Measurements from ENCODE around the gene TRMT10C. TPM values are rescaled to one million over a fixed set of nuclear protein-coding genes. Genes with fewer than 3 reads are reported as not detected.
A peak's percentile ranks its signal among the peaks of the same experiment; 100 is the strongest.
"Not testable (repeated sequence)": the region's sequence is repeated elsewhere in the genome, so short reads cannot be mapped to it uniquely, and the experiment has no call there.

TRMT10C gene
- 39.2 and 40.5 TPM in 2 replicates for total RNA-seq
- polyA plus RNA-seq (2012), result 9.8 TPM

- DNase-seq (ENCODE audit: low read depth), result peak; percentile 95
Observed at GRCh38 chr3:101561630-101562328, at the start of gene TRMT10C. Gene TRMT10C (plus strand): TSS chr3:101561868. CDS start chr3:101564782, 2,914 bp downstream.

- DNase-seq (ENCODE audit: low read depth), result no peak
Observed at GRCh38 chr3:101512396-101512645, 49.3 kb upstream of the TRMT10C start.

DNA sequence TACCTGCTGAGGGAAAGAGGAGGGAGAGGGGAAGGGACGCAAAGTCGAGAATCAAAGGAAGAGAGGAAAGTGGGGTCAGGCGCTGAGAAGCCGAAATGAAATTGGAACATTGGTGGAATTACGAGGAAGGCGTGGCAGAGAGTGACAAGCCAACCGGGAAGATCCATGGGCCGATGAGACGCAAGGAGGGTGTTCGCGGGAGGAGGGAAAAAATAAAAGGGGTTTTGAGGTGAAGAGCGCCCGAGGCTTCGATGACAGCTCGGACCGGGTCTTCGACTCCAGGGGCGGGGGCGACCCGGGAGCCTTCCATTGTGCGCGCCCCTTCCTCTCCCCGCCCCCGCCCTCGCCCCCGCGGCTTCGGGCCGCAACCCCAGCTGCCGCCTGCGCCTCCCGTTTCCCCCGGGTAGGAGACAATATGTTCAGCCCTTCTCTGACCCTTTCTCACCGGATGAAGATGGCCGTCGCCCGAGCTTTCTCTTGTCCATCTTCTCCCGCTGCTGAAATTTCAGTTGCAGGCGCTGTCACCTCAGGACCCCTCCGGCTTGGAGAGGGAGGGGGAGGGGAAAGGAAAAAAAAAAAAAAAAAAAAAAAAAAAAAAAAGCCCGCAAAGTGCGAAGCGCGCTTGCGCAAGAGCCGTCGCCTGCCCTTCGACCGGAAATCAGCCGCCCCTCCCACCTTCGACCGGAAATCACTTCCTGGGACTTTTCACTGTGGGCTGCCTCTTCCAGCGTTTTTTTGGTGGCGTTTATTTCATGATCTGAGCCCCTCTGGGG, 48.8 kb upstream of the TRMT10C start, which contains the start of gene SENP7:
SENP7 (minus strand) TSS at position 567 of the 773 bp plus-strand sequence; CDS start at position 485, 82 bp downstream.
- DNase-seq (ENCODE audit: low read depth), result peak; percentile 87

DNA sequence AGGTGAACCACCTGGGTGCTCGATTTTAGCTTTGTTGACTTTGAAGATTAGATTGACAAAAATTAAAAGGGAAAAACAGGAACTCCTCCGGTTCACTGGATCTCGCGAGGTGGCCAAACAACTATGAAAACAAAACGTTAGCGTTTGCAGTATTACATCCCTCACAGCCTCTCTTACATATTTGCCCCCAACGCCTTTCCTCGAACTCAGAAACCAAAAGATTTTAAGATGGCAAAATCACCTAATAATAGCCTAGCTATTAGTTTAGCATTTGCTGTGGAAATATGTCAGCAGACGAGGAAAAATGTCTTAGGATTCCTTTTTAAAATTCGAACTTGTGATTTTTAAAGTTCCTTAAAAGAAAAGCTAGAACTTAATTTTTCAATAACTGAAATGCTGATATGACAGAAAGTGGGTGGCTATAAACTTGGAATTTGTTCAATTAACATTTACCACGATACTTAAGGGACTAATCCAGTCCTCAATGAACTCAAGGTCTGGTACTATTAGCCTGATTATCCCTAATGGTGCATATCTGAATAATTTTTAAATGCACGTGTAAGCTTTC, 48.2 kb upstream of the TRMT10C start:
- DNase-seq (ENCODE audit: low read depth), result no peak

DNA sequence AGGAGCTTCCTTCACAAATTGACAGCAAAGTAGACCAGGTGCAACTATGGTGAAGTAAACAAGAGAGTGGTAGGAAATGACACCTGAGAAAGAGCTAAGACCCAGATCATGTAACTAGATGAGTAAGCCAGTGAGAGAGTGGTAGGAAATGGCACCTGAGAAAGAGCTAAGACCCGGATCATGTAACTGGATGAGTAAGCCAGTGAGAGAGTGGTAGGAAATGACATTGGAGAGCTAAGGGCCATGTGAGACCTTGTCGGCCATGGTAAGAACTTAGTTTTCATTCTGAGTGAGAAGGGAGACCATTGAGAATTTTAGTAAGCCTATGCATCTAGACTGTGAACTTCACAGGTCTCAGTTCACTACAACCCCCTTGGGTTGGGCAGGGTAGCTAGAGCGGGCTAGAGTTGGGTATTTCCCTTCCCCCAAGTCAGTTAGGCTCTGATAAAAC, 43.2 kb upstream of the TRMT10C start:
- DNase-seq (ENCODE audit: low read depth), result peak; percentile 11

DNA sequence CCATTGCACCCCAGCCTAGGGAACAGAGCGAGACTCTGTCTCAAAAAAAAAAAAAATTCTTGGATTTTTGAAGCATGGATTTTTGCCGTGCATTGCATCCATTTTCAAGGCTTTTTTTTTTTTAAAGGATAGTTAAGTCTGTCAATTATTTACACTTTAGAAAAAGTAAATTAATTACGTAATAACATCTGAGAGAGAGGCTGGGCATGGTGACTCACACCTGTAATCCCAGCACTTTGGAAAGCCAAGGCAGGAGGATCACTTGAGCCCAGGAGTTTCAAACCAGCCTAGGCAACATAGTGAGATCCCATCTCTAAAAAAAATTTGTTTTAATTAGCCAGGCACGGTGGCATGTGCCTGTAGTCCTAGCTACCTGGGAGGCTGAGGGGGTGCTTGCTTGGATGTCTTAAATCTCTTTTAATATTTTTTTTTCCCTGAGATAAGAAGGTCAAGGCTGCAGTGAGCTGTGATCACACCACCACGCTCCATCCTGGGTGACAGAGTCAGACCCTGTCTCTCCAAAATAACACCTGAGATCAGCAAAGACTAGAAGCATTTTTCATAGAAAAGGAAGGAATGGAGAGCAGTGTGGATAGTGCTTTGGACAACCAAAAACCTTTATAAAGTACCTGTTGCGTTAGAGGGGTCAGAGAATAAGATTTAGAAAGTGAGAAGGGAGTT, 41.8 kb upstream of the TRMT10C start:
- DNase-seq (ENCODE audit: low read depth), result no peak

DNA sequence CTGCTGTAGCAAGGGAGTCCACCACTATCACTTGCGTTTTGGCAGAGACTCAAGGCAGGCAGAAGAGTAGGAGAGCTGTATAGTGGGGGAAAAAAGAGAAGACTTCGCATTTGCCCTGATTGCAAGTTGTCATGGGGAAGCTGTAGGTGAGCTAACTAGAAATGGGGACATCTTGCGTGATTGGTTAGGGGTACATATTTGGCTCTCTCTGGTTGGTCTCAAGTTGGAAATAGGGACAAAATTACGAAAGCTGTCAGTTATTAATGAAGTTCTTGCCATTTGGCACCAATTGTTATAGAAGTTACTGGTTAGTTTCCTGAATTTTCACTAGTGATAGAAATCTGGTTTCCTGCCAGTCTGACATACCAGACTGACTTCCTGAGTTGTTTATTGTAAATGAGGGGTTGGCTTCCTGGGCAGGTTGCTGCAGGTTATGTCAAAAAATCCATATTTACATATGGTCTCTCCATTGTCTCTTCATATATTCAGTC, 40.4 kb upstream of the TRMT10C start:
- no peak for DNase-seq (ENCODE audit: low read depth)

GRCh38 chr3:101527441-101527840, 34.2 kb upstream of the TRMT10C start:
- DNase-seq (ENCODE audit: low read depth), result no peak

- no peak for DNase-seq (ENCODE audit: low read depth)
Observed at GRCh38 chr3:101527906-101528305, 33.8 kb upstream of the TRMT10C start.

GRCh38 chr3:101529816-101530685, 31.6 kb upstream of the TRMT10C start:
- no peak for DNase-seq (ENCODE audit: low read depth)

- no peak for DNase-seq (ENCODE audit: low read depth)
Observed at GRCh38 chr3:101530686-101531047, 31.0 kb upstream of the TRMT10C start.

DNA sequence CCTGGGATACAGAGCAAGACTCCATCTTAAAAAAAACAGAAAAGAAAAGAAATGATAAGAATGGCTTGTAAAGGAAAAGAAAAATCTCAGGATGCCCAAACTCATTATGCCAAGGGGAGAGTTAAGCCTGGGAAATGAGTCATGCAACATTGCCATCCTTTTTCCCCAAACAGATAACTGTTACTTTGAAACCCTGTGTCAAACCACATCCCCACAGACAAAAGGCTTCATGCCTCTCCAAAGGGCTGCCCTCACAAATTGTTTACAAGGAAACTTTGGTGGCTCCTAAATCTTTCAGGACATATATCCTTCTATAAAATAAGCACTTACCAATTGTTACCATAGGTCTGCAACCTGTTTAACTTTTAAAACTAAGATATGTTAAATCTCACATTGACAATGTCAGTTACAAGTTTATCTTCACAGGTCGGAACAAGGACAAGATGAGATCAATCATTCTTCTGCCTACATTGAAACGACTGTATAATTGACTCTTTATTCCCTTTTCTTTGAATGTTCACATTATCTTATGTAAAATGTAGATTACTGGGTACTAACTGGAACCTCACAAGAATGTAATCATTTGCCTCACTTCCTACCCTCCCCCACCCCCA, 30.1 kb upstream of the TRMT10C start:
- DNase-seq (ENCODE audit: low read depth), result peak; percentile 28

DNA sequence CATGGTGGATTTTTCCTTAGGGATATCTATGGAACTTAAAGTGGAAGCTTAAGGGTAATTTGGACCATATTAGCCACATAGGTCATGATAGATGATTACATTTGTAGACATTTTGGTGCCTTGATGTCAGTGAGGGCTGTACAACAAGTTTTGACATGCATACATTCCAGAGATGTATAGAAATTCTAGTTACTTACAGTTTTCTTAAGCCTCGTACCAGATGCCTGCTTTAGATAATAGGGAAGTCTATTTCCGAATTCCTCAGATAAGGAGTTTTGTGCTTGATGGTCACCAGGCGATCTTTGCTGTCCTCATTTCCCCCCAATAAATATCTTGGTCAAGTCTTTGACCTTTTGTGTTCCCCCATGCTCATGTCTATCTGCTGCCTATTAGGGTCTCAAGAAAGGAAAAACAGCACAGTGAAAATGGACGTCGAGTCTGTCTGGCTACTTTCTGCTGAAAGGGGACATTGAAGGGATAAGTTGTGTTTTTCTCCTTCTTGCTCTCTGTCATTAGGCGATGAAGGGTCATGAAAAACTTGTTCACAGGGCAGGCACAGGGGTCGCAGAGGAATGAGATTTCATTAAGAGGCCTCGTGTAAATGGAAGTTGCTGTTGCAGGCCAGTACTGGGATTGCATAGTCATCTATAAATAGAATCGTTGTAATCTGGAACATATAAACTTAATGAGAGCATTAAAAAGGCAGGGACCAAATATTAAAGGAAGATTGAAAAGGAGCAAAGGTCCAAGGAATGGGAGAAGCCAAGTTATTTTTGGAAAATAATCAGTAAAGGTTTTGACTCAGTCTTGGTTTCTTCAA, 28.7 kb upstream of the TRMT10C start:
- peak; percentile 20 for DNase-seq (ENCODE audit: low read depth)

DNA sequence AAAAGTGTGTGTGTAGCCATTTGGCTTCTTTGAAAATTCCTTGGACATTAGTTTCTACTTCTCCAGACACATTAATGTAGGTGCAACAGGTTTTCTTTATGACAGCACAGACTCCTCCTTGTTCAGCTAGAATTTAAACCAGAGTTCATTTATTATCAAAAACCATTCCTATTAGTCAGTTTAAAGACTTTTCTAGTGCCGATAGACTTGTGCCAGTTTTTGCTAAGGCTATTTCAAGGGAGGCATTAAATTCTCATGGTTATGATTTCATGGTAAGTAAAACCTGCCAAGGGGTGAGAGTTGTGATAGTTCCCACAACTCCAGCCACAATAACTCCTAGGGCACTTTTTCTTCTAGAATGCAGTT, 28.1 kb upstream of the TRMT10C start:
- DNase-seq (ENCODE audit: low read depth), result no peak

- DNase-seq (ENCODE audit: low read depth), result no peak
Observed at GRCh38 chr3:101535221-101535620, 26.4 kb upstream of the TRMT10C start.

DNA sequence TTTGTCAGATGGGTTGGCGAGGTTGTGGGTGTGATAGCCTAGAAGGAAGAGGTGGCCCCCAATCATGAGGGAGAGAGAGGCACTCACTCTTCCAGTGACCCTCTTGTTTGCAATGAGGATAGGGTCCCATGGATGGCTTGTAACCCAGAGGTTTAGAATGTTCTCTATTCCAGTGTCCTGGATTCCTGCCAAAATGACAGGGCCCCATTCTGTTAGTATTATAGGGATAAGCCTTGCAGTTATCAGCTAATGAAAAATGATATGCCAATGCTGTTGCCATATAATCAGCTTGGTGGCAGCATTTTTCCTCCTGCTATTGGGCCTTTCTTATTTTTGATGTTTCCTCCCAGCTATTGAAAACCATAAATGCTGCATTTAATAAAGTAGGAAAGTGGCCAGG, 25.4 kb upstream of the TRMT10C start:
- DNase-seq (ENCODE audit: low read depth), result no peak

DNA sequence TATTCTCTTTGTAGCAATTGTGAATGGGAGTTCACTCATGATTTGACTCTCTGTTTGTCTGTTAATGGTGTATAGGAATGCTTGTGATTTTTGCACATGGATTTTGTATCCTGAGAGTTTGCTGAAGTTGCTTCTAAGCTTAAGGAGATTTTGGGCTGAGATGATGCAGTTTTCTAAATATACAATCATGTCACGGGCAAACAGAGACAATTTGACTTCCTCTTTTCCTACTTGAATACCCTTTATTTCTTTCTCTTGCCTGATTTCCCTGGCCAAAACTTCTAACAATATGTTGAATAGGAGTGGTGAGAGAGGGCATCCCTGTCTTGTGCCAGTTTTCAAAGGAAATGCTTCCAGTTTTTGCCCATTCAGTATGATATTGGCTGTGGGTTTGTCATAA, 24.7 kb upstream of the TRMT10C start:
- not testable (repeated sequence) for DNase-seq (ENCODE audit: low read depth)

GRCh38 chr3:101542957-101543356, 18.7 kb upstream of the TRMT10C start:
- DNase-seq (ENCODE audit: low read depth), result no peak

- no peak for DNase-seq (ENCODE audit: low read depth)
Observed at GRCh38 chr3:101544161-101544850, 17.4 kb upstream of the TRMT10C start.
